Stimulated activated CD8-positive, alpha-beta memory T cell treated with anti-CD3 and anti-CD28 coated beads, Interleukin-7, amount 100 ng/mL, for 1 hour (primary cell): ENCODE measurements around the gene ZNF486.
A peak's percentile ranks its signal among the peaks of the same experiment; 100 is the strongest.
"Not testable (repeated sequence)": the region's sequence is repeated elsewhere in the genome, so short reads cannot be mapped to it uniquely, and the experiment has no call there.

Source experiments
- DNase-seq, 2 donors: peaks; one replicate each; pipeline ENCODE4 v3.0.0-alpha.2; 2020; ENCODE audit warnings: low read depth in 2 of 2

The ZNF486 gene

GRCh38 chr19:20233105-20233504 is 66.1 kb downstream of the ZNF486 start:
- no peak for DNase-seq

- no peak for DNase-seq
These were observed 68.1 kb downstream of the ZNF486 start for GRCh38 chr19:20235156-20235555.

GRCh38 chr19:20237773-20238623 is 71.0 kb downstream of the ZNF486 start:
- DNase-seq: peak; percentile 68 to 69

GRCh38 chr19:20243629-20244028 is 76.6 kb downstream of the ZNF486 start:
- no peak for DNase-seq

GRCh38 chr19:20244356-20244755 is 77.3 kb downstream of the ZNF486 start:
- no peak for DNase-seq

- no peak for DNase-seq
These were observed 78.3 kb downstream of the ZNF486 start for GRCh38 chr19:20245309-20245708.

GRCh38 chr19:20247016-20247683 is 80.1 kb downstream of the ZNF486 start:
- no peak for DNase-seq

GRCh38 chr19:20248258-20248657 is 81.2 kb downstream of the ZNF486 start:
- not testable (repeated sequence) for DNase-seq
